ENCODE results near the gene HEG1. TPM values are rescaled to one million over a fixed set of nuclear protein-coding genes. Genes with fewer than 3 reads are reported as not detected.

HEG1 gene
- total RNA-seq, 1 experiment from 2014 or later: 14.6 TPM

- TF ChIP-seq NR2C2 (CRISPR knock-in tag; IDR thresholded peaks at IDR 0.05) (no peak), ZMAT4 (CRISPR knock-in tag; IDR thresholded peaks at IDR 0.05) (no peak), SMAD4 (CRISPR knock-in tag; IDR thresholded peaks at IDR 0.05) (no peak), ATF6 (CRISPR knock-in tag; IDR thresholded peaks at IDR 0.05) (no peak), NFYB (CRISPR knock-in tag; conservative IDR thresholded peaks at IDR 0.05; ENCODE audit: low read depth) (no peak), USF1 (CRISPR knock-in tag; IDR thresholded peaks at IDR 0.05) (no peak), RORB (CRISPR knock-in tag; IDR thresholded peaks at IDR 0.05) (no peak)
- ChIA-PET CTCF (no interaction called here), POLR2A (no interaction called here)
- Mint-ChIP-seq H3K4me3 (no peak overlapping the region), H3K36me3 (no peaks in the 10 kb centered on the region), H3K27me3 (ENCODE audit: low read depth) (no peaks in the 10 kb centered on the region), H3K4me1 (no peaks in the 10 kb centered on the region; the same call in 1 of the 2 replicates), H3K27ac (no peak overlapping the region), H3K9me3 (no peaks in the 10 kb centered on the region)
- ATAC-seq (peak; percentile 34; the same call in 1 of the 2 replicates), DNase-seq (ENCODE audit: low spot score) (no peak)
These were observed 138.9 kb downstream of the HEG1 start for GRCh38 chr3:124916837-124917409.

Other genes with a start within 250 kb of the HEG1 start
- gene ITGB5, start 168.6 kb downstream of the HEG1 start, total RNA-seq (2021): 292 to 339 TPM (median 296 TPM) in 3 replicates
- 0.22 to 0.34 TPM in 2 of 3 replicates, not detected in the other for gene MUC13, start 121.2 kb downstream of the HEG1 start, total RNA-seq (2021)
- gene SLC12A8, start 156.8 kb upstream of the HEG1 start, total RNA-seq (2021): 7.5 to 10.3 TPM (median 9.1 TPM) in 3 replicates